ENCODE measurements around the gene SORCS2.

DNA sequence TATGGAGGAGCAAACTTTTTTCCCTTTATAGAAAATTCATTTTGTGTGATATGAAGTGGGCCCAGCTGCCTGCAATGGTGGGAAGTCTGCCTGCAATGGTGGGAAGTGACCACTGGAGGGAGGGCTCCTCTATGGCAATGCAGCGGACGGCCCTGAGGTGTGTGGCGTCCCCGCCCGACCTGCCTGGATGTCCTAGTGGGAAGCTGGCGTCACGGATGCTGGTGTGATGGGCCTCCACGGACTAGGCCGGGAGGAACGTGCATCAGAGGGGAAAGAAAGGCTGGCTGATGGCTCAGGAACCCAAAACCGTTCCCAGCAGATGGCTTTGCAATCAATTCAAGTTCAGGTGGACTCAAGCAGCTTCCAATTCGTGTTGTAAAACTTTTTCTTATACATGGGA, 569.4 kb downstream of the SORCS2 start:
- TF ChIP-seq, protein P1, sequence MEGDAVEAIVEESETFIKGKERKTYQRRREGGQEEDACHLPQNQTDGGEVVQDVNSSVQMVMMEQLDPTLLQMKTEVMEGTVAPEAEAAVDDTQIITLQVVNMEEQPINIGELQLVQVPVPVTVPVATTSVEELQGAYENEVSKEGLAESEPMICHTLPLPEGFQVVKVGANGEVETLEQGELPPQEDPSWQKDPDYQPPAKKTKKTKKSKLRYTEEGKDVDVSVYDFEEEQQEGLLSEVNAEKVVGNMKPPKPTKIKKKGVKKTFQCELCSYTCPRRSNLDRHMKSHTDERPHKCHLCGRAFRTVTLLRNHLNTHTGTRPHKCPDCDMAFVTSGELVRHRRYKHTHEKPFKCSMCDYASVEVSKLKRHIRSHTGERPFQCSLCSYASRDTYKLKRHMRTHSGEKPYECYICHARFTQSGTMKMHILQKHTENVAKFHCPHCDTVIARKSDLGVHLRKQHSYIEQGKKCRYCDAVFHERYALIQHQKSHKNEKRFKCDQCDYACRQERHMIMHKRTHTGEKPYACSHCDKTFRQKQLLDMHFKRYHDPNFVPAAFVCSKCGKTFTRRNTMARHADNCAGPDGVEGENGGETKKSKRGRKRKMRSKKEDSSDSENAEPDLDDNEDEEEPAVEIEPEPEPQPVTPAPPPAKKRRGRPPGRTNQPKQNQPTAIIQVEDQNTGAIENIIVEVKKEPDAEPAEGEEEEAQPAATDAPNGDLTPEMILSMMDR (IDR thresholded peaks at IDR 0.05) = peak in 5 of 6 experiments; percentile 50 to 69 (median 64)
- TF ChIP-seq POLR2A (IDR thresholded peaks at IDR 0.05) = no peak

Data from esophagus squamous epithelium (tissue), 4 donors.